ENCODE measurements around the gene COA7.

The COA7 gene

DNA sequence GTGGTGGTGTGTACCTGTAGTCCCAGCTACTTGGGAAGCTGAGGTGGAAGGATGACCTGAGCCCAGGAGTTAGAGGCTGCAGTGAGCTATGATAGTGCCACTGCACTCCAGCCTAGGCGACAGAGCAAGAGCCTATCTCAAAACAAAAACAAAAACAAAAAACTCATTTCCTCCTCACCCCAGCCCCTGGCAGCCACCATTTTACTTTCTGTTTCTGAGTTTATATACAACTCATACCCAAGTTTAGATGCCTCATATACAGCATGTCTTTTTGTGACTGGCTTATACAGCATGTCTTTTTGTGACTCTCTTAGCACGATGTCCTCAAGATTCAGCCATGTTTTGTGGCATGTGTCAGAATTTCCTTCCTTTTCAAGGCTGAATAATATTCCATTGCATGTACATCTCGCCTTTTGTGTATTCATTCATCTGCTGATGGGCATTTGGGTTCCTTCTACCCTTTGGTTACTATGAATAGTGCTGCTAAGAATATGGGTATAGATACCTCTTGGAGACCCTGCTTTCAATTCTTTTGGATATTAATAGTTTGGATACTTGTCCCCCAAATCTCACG lies 14.7 kb downstream of the COA7 start:
- no peak for DNase-seq (ENCODE audit: low read depth, low spot score)
- H3K4me1 ChIP-seq (ENCODE audit: insufficient read depth, insufficient read length), result peaks cover 6% of the 10 kb centered on the region
- H3K27me3 ChIP-seq (ENCODE audit: insufficient read depth, insufficient read length), result no peaks in the 10 kb centered on the region
- H3K9ac ChIP-seq (ENCODE audit: insufficient read length, low read depth), result no peak overlapping the region
- TF ChIP-seq SUZ12 (IDR thresholded peaks at IDR 0.05; ENCODE audit: extremely low read depth, insufficient read depth, insufficient read length) (no peak), ZNF274 (IDR thresholded peaks at IDR 0.05; ENCODE audit: low read depth, low read length) (no peak), YY1 (IDR thresholded peaks at IDR 0.05; ENCODE audit: insufficient read depth, insufficient read length) (no peak)
- no peaks in the 10 kb centered on the region for H3K9me3 ChIP-seq (ENCODE audit: insufficient read depth, low read length)
- peaks cover 37% of the 10 kb centered on the region for H3K36me3 ChIP-seq (ENCODE audit: insufficient read depth, insufficient read length, low read length)
- no peak overlapping the region for H3K4me3 ChIP-seq (ENCODE audit: insufficient read length, low read depth)

DNA sequence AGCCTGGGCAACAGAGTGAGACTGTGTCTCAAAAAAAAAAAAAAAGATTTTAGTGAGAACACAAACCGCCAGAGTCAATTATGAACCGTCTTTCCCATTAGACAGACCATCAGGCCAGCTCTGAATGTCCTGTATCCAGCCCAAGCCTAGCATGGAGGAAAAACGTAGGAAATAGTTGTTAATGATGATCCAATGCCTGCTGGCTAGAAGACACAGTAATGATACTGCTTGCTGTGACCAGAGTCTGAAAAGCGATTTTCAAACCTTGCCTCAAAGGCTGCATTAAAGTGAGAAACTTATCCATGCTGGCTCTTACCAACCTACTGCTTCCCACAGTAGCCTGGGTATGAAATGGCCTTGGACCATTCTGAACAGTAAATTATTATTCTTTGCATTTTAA lies 17.0 kb downstream of the COA7 start:
- no peak for DNase-seq (ENCODE audit: low read depth, low spot score)
- Histone ChIP-seq H3K4me3 (ENCODE audit: insufficient read length, low read depth) (no peak overlapping the region), H3K27me3 (ENCODE audit: insufficient read depth, insufficient read length) (no peaks in the 10 kb centered on the region), H3K36me3 (ENCODE audit: insufficient read depth, insufficient read length, low read length) (peaks cover 17% of the 10 kb centered on the region), H3K9ac (ENCODE audit: insufficient read length, low read depth) (no peak overlapping the region), H3K9me3 (ENCODE audit: insufficient read depth, low read length) (no peaks in the 10 kb centered on the region), H3K4me1 (ENCODE audit: insufficient read depth, insufficient read length) (peaks cover 8% of the 10 kb centered on the region)
- TF ChIP-seq ZNF274 (IDR thresholded peaks at IDR 0.05; ENCODE audit: low read depth, low read length) (no peak), YY1 (IDR thresholded peaks at IDR 0.05; ENCODE audit: insufficient read depth, insufficient read length) (no peak), SUZ12 (IDR thresholded peaks at IDR 0.05; ENCODE audit: extremely low read depth, insufficient read depth, insufficient read length) (no peak)

DNA sequence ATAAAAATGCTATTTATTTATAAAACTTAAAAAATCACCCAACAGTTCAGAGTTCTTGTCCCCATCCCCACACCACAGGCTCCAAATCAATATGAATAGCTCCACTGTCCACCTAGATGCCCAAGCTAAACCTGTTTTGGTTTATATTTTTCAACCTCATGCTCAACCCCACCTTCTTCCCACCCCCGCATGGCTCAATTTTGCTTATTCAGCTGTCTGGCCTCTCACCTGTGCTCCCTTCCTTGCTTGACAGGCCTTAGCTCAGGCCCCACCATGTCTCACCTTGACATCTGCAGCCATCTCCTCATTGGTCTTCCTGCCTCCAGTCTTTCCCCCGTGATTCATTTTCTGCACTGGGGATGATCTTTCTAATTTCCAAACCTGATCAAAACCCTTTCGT lies 17.8 kb downstream of the COA7 start:
- Histone ChIP-seq H3K9ac (ENCODE audit: insufficient read length, low read depth) (no peak overlapping the region), H3K36me3 (ENCODE audit: insufficient read depth, insufficient read length, low read length) (peaks cover 12% of the 10 kb centered on the region), H3K4me3 (ENCODE audit: insufficient read length, low read depth) (no peak overlapping the region), H3K9me3 (ENCODE audit: insufficient read depth, low read length) (no peaks in the 10 kb centered on the region), H3K4me1 (ENCODE audit: insufficient read depth, insufficient read length) (peaks cover 8% of the 10 kb centered on the region), H3K27me3 (ENCODE audit: insufficient read depth, insufficient read length) (no peaks in the 10 kb centered on the region)
- DNase-seq (ENCODE audit: low read depth, low spot score), result no peak
- TF ChIP-seq YY1 (IDR thresholded peaks at IDR 0.05; ENCODE audit: insufficient read depth, insufficient read length) (no peak), SUZ12 (IDR thresholded peaks at IDR 0.05; ENCODE audit: extremely low read depth, insufficient read depth, insufficient read length) (no peak), ZNF274 (IDR thresholded peaks at IDR 0.05; ENCODE audit: low read depth, low read length) (no peak)

DNA sequence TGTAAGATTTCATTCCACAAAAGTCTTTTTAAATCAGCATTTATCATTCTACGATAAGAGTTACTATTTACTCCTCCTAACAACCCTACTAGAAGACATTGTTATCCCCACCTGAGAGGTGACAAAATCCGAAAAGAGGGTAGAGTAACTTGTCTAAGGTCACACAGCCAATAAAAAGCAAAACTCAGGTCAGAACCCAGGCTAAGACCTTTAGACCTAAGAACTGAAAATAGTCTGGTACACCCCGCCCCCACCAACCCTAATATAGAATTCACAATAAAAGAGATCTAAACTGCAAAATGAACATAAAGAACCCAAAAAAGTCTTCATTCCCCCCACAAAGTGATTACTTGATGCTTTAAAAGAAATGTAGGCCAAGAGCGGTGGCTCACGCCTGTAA lies 18.6 kb downstream of the COA7 start:
- Histone ChIP-seq H3K27me3 (ENCODE audit: insufficient read depth, insufficient read length) (no peaks in the 10 kb centered on the region), H3K9me3 (ENCODE audit: insufficient read depth, low read length) (no peaks in the 10 kb centered on the region), H3K4me3 (ENCODE audit: insufficient read length, low read depth) (no peak overlapping the region), H3K36me3 (ENCODE audit: insufficient read depth, insufficient read length, low read length) (peaks cover 3% of the 10 kb centered on the region), H3K9ac (ENCODE audit: insufficient read length, low read depth) (no peak overlapping the region), H3K4me1 (ENCODE audit: insufficient read depth, insufficient read length) (peaks cover 11% of the 10 kb centered on the region)
- no peak for DNase-seq (ENCODE audit: low read depth, low spot score)
- TF ChIP-seq SUZ12 (IDR thresholded peaks at IDR 0.05; ENCODE audit: extremely low read depth, insufficient read depth, insufficient read length) (no peak), YY1 (IDR thresholded peaks at IDR 0.05; ENCODE audit: insufficient read depth, insufficient read length) (no peak), ZNF274 (IDR thresholded peaks at IDR 0.05; ENCODE audit: low read depth, low read length) (no peak)

DNA sequence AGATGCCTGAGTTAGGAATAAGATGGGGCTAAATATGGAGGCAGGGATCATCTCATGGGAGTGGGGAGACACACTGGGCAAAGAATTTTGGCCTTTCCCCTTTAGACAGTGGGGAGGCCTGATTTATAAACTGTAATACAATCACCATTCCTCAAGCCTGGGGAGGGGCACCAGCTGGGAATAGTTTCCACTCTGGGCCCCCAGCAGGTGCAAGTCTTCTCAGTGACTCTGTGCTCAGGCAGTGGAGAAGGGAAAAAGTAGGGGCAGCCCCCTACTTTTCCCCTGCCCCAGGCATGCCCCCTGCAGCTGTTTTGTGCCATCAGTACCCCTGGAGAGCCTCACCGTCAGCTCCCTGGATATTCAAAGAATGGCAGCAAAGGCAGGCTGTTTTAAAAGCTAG lies 19.1 kb downstream of the COA7 start:
- DNase-seq (ENCODE audit: low read depth, low spot score), result no peak
- H3K9me3 ChIP-seq (ENCODE audit: insufficient read depth, low read length), result no peaks in the 10 kb centered on the region
- no peak for TF ChIP-seq SUZ12 (IDR thresholded peaks at IDR 0.05; ENCODE audit: extremely low read depth, insufficient read depth, insufficient read length)
- no peak for TF ChIP-seq YY1 (IDR thresholded peaks at IDR 0.05; ENCODE audit: insufficient read depth, insufficient read length)
- no peak for TF ChIP-seq ZNF274 (IDR thresholded peaks at IDR 0.05; ENCODE audit: low read depth, low read length)
- no peak overlapping the region for H3K4me3 ChIP-seq (ENCODE audit: insufficient read length, low read depth)
- no peaks in the 10 kb centered on the region for H3K36me3 ChIP-seq (ENCODE audit: insufficient read depth, insufficient read length, low read length)
- no peaks in the 10 kb centered on the region for H3K27me3 ChIP-seq (ENCODE audit: insufficient read depth, insufficient read length)
- no peak overlapping the region for H3K9ac ChIP-seq (ENCODE audit: insufficient read length, low read depth)
- H3K4me1 ChIP-seq (ENCODE audit: insufficient read depth, insufficient read length), result peaks cover 12% of the 10 kb centered on the region

DNA sequence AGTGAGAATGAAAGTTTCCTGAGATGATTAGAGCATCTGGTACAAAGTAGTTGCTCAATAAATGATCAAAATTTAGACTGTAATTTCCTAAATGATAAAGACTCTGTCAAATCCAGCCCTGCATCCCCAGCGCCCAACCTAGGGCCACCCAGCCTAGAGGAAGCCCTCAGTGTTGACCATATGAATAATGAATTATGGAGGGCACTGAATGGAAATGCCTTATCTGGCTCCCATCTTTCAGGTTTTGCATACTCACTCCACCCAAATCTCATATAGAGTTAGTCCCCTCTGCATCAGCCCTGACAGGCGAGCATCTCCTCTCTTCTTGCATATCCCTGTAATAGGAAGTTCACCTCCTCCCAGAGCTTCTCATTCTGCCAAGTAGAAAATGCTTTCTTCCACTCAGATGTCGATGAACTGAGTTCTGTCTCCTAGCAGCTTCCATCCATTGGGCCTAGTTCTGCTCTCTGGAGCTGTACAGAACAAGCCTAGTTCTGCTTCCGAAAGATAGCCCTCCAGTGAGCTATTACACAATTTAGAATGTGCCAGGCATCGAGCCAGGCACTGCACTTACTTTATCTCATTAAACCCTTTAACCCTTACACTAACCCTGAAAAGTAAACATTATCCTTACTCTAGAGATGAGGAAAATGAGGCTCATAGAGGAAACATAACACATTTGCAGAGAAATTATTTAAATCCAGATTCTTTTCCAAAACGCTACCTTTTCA lies 20.9 kb downstream of the COA7 start:
- Histone ChIP-seq H3K4me1 (ENCODE audit: insufficient read depth, insufficient read length) (peaks cover 12% of the 10 kb centered on the region), H3K36me3 (ENCODE audit: insufficient read depth, insufficient read length, low read length) (no peaks in the 10 kb centered on the region), H3K9me3 (ENCODE audit: insufficient read depth, low read length) (no peaks in the 10 kb centered on the region), H3K9ac (ENCODE audit: insufficient read length, low read depth) (no peak overlapping the region), H3K4me3 (ENCODE audit: insufficient read length, low read depth) (no peak overlapping the region), H3K27me3 (ENCODE audit: insufficient read depth, insufficient read length) (no peaks in the 10 kb centered on the region)
- no peak for DNase-seq (ENCODE audit: low read depth, low spot score)
- no peak for TF ChIP-seq SUZ12 (IDR thresholded peaks at IDR 0.05; ENCODE audit: extremely low read depth, insufficient read depth, insufficient read length)
- no peak for TF ChIP-seq YY1 (IDR thresholded peaks at IDR 0.05; ENCODE audit: insufficient read depth, insufficient read length)
- TF ChIP-seq ZNF274 (IDR thresholded peaks at IDR 0.05; ENCODE audit: low read depth, low read length), result no peak

DNA sequence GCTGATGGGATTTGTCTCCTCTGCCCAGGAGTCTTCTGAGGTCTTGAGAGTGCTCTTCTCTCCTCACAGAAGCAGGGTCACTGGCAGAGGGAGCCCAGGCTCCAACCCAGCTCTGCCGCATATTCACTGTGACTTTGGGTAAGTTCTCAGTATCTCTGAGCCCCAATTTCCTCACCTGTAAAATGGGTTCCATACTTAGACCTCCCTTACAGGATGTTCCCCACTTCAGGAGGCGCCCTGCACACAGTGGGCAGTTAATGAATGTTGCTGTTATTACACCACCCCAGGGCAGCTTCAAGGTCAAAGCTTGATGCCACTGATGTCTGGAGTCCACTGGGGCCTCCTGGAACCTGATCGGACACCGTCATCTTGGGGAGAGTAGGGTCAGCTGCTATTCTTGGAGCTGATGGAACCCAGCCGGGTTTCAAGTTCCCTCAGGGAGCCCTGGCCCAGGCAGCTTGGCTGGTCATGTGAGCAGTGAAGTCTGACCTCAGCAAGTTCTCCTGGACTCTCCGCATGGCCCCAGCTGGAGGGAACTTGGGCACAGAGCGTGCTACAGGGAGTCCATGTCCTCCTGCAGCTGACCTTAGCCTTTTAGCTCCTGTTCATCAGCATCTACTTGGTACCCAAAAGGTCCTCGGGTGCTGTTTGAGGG lies 21.8 kb downstream of the COA7 start:
- Histone ChIP-seq H3K36me3 (ENCODE audit: insufficient read depth, insufficient read length, low read length) (no peaks in the 10 kb centered on the region), H3K9me3 (ENCODE audit: insufficient read depth, low read length) (no peaks in the 10 kb centered on the region), H3K4me1 (ENCODE audit: insufficient read depth, insufficient read length) (peaks cover 12% of the 10 kb centered on the region), H3K9ac (ENCODE audit: insufficient read length, low read depth) (no peak overlapping the region), H3K27me3 (ENCODE audit: insufficient read depth, insufficient read length) (no peaks in the 10 kb centered on the region), H3K4me3 (ENCODE audit: insufficient read length, low read depth) (no peak overlapping the region)
- no peak for DNase-seq (ENCODE audit: low read depth, low spot score)
- TF ChIP-seq YY1 (IDR thresholded peaks at IDR 0.05; ENCODE audit: insufficient read depth, insufficient read length), result no peak
- no peak for TF ChIP-seq ZNF274 (IDR thresholded peaks at IDR 0.05; ENCODE audit: low read depth, low read length)
- TF ChIP-seq SUZ12 (IDR thresholded peaks at IDR 0.05; ENCODE audit: extremely low read depth, insufficient read depth, insufficient read length), result no peak
